ENCODE results near the gene SPRR2A.
"Not testable (repeated sequence)": the region's sequence is repeated elsewhere in the genome, so short reads cannot be mapped to it uniquely, and the experiment has no call there.

The SPRR2A gene

DNA sequence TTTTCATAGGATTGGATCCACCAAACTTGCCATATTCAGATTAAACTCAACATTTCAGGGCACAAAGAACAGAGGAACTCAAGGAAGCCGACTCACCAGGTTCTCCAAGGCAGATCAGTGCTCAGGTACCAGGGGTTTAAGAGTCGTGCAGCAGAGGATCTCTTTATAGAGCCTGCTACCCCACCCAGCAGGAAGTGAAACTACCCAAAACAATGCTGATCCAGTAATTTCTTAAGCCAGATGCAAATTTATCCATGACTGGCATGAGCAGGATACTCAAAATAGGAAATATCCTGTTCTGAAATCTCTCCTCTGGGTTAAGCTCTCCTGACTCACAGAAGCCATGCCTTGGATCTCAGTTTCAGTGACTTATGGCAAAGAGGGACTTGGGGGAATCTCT, at the start of gene SPRR2A:
SPRR2A (minus strand) TSS at position 138 of the 400 bp plus-strand sequence. CDS start 777 bp downstream, outside the sequence.
- DNase-seq (ENCODE audit: low read depth in 2 of 2), result no peak

DNA sequence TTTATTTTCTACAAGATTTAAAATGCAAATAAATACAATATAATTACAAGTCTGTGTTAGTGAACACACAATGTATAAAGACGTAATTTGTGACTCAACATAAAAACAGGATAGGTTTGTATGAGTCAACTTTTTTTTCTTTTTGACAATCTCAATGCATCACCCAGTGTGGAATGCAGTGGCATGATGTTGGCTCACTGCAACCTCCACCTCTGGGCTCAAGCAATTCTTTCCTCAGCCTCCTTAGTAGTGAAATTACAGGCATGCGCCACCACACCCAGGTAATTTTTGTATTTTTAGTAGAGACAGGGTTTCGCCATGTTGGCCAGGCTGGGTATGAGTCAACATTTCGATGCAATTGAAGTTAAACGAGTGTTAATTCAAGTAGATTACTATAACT, 42.9 kb upstream of the SPRR2A start:
- DNase-seq (ENCODE audit: low read depth in 2 of 2), result no peak

DNA sequence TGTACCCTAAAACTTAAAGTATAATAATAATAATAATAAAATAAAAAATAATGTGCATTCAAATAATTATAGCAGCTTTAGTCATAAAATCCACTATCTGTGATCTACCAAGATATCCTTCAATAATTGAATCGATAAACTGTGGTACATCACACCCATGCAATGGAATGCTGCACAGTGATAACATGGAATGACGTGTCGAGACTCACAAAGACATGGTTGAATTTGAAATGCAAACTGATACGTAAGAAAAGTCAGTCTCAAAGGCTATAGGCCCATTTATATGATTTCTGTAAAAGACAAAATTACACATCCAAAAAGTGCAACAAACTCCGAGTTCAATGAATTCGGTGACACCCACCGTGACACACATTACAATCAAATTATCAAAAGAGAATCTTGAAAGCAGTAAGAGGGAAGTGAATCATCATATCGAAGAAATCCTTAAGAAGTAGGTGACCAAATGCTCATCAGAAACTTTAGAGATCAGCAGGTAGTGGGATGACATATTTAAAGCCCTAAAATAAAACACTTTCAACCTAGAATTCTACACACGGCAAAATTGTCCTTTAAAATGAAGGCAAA, 42.2 kb upstream of the SPRR2A start:
- no peak for DNase-seq (ENCODE audit: low read depth in 2 of 2)

DNA sequence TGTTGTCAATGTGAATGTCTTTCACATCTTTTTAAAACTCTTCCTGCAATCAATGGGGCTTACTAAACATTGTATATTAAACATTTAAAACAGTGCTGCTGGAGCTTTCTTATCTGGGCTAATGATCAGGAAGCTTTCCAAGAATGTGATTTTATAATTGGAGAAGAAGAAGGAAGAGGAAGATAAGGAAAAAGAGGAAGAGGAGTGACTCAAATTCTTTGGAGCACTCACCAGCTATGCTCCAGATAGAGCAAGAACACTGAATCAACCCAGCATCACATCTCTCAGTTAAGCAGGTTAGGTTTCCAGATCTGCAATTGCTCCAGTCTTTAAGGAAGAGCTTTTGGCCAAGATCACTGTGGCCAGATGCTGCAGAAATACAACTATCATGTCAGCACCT, 38.5 kb upstream of the SPRR2A start:
- DNase-seq (ENCODE audit: low read depth in 2 of 2), result no peak

DNA sequence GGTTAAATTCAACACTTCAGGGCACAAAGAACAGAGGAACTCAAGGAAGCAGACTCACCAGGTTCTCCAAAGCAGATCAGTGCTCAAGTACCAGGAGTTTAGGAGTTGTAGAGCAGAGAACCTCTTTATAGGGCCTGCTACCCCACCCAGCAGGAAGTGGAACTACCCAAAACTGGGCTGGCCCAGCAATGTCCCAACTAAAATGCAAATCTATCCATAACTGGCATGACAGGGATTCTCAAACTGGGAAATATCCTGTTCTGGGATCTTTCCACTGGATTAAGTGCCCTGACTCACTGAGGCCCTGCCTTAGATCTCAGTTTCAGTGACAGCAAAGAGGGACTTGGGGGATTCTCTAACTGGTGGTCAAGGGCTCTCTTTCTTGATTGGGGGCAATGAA, 37.1 kb upstream of the SPRR2A start, which contains the start of gene SPRR2E:
SPRR2E (minus strand) TSS at position 101 of the 400 bp plus-strand sequence. CDS start 775 bp downstream, outside the sequence.
- no peak for DNase-seq (ENCODE audit: low read depth in 2 of 2)

DNA sequence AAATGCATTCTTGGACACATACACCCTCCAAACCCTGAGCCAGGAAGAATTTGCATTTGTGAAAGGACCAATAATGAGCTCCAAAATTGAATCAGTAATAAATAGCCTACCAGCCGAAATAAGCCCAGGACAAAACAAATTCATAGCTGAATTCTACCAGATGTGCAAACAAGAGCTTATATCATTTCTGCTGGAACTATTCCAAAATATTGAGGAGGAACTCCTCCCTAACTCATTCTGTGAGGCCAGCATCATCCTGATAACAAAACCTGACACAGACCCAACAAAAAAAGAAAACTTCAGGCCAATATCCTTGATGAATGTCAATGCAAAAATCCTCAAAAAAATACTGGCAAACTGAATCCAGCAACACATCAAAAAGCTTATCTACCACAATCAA, 30.3 kb upstream of the SPRR2A start:
- no peak for DNase-seq (ENCODE audit: low read depth in 2 of 2)

DNA sequence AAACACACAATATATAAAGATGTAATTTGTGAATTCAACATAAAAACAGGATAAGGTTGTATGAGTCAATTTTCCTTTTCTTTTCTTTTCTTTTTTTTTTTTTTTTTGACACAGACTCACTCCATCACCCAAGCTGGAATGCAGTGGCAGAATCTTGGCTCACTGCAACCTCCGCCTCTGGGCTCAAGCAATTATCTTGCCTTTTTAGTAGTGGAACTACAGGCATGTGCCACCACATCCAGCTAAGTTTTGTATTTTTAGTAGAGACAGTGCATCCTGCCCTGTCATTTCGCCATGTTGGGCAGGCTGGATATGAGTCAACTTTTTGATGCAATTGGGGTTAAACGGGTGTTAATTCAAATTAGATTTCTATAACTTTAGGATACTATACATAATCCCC, 24.4 kb upstream of the SPRR2A start:
- no peak for DNase-seq (ENCODE audit: low read depth in 2 of 2)

DNA sequence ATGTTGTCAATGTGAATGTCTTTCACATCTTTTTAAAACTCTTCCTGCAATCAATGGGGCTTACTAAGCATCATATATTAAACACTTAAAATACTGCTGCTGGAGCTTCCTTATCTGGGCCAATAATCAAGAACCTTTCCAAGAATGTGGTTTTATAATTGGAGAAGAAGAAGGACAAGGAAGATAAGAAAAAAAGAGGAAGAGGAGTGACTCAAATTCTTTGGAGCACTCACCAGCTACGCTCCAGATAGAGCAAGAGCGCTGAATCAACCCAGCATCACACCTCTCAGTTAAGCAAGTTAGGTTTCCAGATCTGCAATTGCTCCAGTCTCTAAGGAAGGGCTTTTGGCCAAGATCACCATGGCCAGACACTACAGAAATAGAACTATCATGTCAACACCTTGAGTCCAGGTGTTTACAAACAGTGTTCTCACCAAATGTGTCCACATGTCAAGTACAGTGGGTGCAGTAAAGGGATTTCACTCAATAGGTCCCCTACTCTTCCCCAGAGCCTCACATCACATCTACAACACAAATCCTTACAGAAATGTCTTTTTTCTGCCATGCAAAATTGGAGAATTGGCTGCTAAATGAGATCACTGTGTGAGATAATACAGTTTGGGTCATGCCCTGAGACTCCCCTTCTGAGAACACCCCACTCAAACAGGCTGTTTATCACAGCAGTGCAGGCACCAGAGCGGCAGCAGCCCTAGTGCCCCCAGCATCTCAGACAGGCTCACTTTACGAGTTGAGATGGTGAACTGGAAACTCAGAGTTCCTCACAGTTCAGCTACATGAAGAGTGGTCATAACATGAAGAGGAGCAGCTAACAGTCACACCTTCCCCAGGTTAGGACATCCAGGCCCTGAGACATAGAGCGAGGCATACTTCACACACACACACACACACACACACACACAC, 15.8 kb upstream of the SPRR2A start:
- no peak for DNase-seq (ENCODE audit: low read depth in 2 of 2)

DNA sequence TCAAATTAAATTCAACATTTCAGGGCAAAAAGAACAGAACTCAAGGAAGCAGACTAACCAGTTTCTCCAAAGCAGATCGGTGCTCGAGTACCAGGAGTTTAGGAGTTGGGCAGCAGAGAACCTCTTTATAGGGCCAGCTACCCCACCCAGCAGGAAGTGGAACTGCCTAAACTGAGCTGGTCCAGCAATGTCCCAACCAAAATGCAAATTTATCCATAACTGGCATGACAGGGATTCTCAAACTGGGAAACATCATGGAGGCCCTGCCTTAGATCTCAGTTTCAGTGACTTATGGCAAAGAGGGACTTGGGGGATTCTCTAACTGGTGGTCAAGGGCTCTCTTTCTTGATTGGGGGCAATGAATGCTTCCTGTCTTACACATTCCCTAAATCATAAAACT, 14.2 kb upstream of the SPRR2A start, which contains the start of gene SPRR2B:
SPRR2B (minus strand) TSS at position 101 of the 400 bp plus-strand sequence. CDS start 772 bp downstream, outside the sequence.
- no peak for DNase-seq (ENCODE audit: low read depth in 2 of 2)

DNA sequence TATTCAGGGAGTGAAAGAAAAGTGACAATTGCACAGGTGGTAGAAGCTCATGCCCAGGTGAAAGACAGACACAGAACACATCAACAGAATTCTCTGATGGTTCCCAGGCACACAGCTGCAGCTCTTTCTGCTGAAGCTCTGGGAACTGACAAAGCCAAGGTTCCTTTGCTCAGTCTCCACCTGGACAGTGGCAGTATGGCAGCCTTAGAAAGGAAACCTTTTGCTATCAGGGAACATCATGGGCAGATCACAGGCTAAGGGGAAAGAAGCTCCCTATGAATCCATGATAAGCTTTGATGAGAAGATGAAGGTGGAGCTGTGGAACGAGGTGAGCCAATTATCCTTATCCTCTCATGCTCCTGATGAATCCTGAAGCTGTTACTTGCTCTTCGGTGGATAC, 12.9 kb upstream of the SPRR2A start:
- DNase-seq (ENCODE audit: low read depth in 2 of 2), result no peak

DNA sequence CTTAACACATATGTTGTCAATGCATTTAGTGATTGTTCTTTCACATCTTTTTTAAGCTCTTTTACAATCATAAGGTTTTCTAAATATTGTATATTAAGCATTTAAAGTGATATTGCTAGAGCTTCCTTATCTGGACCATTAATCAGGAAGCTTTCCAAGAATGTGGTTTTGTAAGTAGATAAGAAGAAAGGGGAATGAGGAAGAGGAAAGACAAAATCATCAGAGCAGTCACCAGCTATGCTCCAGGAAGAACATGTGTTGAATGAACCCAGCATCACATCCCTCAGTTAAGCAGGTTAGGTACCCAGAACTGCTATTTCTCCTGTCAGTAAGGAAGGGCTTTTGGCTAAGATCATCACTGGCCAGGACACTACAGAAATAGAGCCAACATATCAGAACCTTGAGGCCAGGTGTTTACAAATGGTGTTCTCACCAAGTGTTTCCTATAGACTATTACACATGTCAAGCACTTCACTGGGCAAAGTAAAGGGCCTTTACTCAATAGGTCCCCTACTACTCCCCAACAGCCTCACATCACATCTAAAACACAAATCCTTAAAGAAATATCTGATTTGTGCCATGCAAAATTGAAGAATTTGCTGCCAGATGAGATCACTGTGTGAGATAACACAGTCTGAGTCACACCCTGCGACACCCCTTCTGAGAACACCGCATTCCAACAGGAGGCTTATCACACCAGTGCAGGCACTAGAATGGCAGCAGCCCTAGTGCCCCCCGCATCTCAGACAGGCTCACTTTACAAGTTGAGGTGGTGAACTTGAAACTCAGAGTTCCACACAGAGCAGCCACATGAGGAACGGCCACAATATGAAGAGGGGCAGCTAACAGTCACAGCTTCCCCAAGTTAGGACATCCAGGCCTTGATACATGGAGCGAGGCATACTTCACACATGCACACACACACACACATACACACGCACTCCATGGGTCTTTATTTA, 1.8 kb upstream of the SPRR2A start:
- no peak for DNase-seq (ENCODE audit: low read depth in 2 of 2)

DNA sequence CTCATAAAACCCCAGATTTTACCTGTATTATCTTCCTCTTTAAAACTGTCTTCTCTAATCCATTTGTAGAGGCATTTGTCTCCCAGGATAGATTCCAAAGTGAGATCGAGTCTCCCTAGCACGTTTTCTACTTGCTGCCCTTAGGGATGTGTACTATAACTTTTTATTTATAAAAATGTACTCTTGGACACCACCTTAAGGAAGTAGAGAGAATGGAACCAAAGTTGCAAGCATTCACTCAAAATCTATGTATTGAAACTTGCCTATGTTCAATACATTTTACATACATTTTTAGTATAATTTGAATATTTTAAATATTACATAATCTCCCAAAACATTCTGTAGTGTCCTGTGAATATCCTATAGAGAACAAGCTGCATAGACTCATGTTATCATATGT, 842 bp upstream of the SPRR2A start:
- DNase-seq (ENCODE audit: low read depth in 2 of 2), result no peak

DNA sequence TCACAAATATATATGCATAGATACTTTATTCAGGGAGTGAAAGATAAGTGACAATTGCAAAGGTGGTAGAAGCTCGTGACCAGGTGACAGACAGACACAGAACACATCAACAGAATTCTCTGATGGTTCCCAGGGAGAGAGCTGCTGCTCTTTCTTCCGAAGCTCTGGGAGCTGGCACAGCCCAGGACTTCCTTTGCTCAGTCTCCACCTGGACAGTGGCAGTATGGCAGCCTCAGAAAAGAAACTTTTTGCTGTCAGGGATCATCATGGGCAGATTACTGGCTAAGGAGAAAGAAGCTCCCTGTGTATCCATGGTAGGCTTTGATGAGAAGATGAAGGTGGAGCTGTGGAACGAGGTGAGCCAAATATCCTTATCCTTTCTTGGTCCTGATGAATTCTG, 1.2 kb downstream of the SPRR2A start:
- not testable (repeated sequence) for DNase-seq (ENCODE audit: low read depth in 2 of 2)

DNA sequence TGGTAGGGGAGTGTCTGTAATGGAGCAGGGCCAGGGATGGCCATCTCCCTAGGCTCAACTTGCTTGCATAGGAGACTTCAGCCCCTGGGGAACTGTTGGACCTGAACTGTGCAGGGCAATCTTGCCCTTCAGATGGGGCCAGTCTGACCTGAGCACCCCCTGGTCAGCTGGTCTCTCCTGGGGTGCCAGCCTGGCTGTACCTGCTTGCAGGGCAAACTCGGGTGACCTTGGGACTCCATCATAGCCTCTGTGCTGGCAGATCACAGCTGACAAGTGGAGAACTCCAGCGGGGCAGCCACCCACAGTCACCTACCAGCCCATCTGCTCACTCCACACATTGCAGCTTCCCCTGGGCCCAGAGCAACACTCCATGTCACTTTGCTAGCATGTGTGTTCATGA, 8.1 kb downstream of the SPRR2A start:
- DNase-seq (ENCODE audit: low read depth in 2 of 2), result no peak

DNA sequence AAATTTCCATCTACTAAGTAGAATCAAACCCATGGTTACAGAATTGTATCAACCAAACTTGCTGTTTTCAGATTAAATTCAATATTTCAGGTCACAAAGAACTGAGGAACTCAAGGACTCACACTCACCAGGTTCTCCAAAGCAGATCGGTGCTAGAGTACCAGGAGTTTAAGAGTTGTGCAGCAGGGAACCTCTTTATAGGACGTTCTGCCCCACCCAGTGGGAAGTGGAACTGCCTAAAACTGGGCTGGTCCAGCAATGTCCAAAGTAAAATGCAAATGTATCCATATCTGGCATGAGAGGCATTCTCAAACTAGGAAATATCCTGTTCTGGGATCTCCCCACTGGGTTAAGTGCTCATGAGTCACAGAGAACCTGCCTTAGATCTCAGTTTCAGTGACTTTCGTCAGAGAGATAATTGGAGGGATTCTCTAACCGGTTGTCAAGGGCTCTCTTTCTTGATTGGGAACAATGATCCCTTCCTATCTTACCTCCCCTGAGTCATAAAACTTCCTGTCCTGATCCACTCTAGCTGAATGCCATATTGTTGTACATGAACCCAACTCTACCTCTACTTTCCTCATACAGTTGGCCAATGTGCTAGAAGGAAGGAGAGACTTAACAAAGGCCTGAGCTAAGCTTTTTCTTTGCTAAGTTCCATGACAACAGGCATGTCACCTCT, 16.2 kb downstream of the SPRR2A start, which contains the start of gene SPRR2D:
SPRR2D (minus strand) TSS at position 171 of the 682 bp plus-strand sequence. CDS start 774 bp downstream, outside the sequence.
- DNase-seq (ENCODE audit: low read depth in 2 of 2), result no peak

DNA sequence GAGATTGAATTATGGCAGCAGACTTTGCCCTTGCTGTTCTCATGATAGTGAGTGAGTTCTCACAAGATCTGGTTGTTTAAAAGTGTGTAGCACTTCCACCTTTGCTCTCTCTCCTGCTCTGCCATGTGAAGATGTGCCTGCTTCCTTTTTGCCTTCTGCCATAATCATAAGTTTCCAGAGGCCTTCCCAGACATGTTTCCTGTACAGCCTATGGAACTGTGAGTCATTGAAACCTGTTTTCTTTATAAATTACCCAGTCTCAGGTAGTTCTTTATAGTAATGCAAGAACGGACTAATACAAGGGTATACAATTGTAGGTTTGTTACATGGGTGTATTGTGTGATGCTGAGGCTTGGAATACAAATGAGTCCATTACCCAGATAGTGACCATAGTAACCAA, 22.1 kb downstream of the SPRR2A start:
- DNase-seq (ENCODE audit: low read depth in 2 of 2), result no peak

DNA sequence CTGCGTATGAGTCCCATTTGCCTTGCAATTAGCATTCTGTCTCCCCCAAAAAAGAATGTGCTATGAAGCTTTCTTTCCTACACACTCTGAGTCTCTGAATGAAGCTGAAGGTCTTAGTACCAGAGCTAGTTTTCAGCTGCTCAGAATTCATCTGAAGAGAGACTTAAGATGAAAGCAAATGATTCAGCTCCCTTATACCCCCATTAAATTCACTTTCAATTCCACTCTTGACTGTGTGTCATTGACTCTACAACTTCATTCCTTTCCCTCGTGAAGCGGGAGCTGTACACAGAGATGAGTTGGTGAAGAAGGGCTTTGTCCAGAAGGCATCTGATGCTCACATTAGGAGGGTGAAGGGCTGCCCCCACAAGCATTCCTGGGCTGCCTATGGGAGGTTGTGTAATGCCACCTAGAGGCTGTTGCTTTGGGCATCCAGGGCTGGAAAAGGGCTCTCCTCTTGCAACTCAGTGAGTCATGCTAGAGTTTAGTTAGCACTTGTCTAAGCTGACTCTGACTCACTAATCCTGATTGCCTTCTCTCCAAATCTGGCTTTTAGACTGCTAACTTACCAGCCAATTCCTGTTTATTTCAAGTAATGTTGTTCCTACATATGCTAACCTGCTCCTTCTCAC, 24.5 kb downstream of the SPRR2A start:
- DNase-seq (ENCODE audit: low read depth in 2 of 2), result no peak

DNA sequence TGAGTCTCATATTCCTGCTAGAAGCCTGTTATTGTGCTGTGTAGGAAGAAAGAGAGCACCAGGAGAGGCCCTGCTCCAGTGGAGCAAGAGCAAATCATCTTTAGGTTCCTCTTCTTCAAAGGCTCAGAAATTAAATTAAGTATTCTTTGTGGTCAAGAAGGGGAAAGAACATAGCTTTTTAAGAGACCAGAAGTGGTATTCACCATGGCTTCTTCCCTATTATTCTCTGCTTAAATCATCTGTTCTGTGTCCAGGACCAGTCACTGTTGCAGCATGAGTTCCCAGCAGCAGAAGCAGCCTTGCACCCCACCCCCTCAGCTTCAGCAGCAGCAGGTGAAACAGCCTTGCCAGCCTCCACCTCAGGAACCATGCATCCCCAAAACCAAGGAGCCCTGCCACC, 25.2 kb downstream of the SPRR2A start:
- no peak for DNase-seq (ENCODE audit: low read depth in 2 of 2)

DNA sequence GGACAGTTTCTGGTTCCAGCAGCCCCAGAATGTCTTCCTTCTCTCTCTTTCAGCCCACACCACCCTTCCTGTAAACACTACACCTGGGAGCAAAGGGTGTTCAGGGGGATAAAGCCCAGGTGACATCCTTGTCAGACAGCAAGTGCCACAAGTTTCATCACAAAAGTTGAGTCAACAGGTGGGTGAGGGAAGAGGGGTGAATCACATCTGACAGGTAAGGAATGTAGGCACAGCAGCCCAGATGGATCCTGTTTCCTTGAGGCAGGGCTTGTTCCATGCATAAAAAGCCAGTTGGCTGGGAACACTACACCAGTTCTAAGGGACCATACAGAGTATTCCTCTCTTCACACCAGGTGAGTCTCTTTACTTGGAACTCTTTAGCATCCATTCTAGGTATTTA, 26.4 kb downstream of the SPRR2A start, which contains the start of gene SPRR1B:
SPRR1B (plus strand) TSS at position 309 of the 400 bp plus-strand sequence. CDS start 1,143 bp downstream, outside the sequence.
- no peak for DNase-seq (ENCODE audit: low read depth in 2 of 2)

DNA sequence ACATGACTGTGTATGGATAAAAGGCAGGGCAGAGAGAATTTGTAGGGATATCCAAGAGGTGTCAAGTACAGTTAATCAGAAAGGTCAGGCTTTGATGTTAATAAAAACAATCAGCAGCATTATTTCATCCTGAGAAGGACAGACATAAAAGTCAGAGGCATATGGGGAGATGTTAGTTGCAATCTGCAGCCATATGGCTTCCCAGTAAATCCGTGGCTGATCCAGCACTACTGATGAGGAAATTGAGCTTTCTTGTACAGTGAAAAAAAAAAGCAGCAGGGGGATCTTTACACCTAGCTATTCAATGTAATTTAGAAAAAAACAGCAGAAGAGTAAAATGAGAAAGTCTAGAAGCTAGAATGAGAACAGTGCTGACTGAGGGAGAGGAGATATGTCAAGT, 28.5 kb downstream of the SPRR2A start:
- no peak for DNase-seq (ENCODE audit: low read depth in 2 of 2)
